ENCODE measurements around the gene SPATS2L.

DNA sequence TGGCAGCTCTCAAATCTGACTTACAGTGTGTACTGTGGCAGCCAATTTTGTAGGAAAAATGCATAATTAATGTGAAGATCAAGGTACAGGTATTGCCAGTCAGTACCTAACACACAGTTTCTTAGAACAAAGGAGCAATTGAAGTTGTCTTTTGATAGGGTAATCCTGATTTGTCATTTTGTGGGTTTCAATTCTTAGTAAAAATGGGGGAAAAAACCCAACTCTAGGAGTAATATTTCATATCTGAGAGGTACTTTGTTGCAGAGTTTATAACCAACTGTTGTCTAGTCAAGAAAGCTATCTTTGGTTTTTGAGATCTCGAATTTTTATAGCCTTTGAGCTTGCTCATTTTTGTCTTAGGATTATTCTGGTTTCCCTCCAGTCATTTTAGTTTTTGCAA lies 16.1 kb downstream of the SPATS2L start:
- TF ChIP-seq, protein P1, sequence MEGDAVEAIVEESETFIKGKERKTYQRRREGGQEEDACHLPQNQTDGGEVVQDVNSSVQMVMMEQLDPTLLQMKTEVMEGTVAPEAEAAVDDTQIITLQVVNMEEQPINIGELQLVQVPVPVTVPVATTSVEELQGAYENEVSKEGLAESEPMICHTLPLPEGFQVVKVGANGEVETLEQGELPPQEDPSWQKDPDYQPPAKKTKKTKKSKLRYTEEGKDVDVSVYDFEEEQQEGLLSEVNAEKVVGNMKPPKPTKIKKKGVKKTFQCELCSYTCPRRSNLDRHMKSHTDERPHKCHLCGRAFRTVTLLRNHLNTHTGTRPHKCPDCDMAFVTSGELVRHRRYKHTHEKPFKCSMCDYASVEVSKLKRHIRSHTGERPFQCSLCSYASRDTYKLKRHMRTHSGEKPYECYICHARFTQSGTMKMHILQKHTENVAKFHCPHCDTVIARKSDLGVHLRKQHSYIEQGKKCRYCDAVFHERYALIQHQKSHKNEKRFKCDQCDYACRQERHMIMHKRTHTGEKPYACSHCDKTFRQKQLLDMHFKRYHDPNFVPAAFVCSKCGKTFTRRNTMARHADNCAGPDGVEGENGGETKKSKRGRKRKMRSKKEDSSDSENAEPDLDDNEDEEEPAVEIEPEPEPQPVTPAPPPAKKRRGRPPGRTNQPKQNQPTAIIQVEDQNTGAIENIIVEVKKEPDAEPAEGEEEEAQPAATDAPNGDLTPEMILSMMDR (IDR thresholded peaks at IDR 0.05) = no peak
- TF ChIP-seq POLR2A (IDR thresholded peaks at IDR 0.05) = no peak

Data from prostate gland (tissue), 2 donors.